GM19468 (cell line): Measurements from ENCODE around the gene UTP18.
"Not testable (repeated sequence)": the region's sequence is repeated elsewhere in the genome, so short reads cannot be mapped to it uniquely, and the experiment has no call there.

Source experiments
- ATAC-seq: cut with Tn5 transposase; IDR thresholded peaks from one replicate; pipeline ENCODE4 v1.9.1; 2021; ENCODE audit warnings: mild to moderate bottlenecking, moderate library complexity, moderate number of reproducible peaks; ENCODE audit not compliant: unreplicated experiment; ENCODE audit errors: extremely low read depth

The UTP18 gene

DNA sequence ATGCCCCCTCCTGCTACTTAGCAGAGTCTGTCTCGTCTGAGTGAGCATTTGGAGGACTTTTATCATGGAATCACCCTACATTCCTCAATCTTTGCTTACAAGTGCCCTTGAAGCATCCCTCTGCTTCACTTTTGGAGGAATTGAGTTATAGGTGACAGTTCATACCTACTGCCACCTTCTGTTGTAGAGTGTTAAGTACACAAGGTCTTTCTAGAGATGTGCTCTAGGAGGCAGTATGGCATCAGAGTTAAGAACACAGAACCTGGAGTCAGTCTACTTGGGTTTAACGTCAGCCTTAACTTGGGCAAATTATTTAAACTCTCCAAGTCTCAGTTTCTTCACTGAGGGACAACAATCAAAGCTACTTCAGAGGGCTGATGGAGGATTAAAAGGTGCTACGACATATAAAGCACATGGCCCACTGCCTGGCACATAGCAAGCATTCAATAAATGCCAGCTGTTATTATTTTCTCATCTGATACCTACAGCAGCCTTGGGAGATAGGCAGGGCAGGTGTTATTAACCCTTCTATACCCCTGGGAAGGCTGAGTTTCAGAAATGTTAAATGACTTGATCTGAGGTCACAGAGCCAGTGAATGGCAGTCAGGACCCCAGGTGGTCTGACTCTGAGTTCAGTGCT, 62.2 kb downstream of the UTP18 start:
- ATAC-seq, result no peak

DNA sequence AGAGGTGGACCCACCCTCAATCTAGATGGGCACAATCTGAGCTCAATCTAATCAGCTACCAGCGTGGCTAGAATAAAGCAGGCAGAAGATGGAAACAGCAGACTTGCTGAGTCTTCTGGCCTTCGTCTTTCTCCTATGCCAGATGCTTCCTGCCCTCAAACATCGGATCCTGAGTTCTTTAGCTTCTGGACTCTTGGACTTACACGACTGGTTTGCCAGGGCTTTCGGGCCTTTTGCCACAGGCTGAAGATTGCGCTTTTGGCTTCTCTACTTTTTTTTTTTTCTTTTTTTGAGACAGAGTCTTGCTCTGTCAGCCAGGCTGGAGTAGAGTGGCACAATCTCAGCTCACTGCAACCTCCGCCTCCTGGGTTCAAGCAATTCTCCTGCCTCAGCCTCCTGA, 65.1 kb downstream of the UTP18 start:
- no peak for ATAC-seq

- not testable (repeated sequence) for ATAC-seq
Measured at GRCh38 chr17:51330861-51331503, 70.6 kb downstream of the UTP18 start.

- ATAC-seq, result no peak
Measured at GRCh38 chr17:51335006-51335590, 74.8 kb downstream of the UTP18 start.

DNA sequence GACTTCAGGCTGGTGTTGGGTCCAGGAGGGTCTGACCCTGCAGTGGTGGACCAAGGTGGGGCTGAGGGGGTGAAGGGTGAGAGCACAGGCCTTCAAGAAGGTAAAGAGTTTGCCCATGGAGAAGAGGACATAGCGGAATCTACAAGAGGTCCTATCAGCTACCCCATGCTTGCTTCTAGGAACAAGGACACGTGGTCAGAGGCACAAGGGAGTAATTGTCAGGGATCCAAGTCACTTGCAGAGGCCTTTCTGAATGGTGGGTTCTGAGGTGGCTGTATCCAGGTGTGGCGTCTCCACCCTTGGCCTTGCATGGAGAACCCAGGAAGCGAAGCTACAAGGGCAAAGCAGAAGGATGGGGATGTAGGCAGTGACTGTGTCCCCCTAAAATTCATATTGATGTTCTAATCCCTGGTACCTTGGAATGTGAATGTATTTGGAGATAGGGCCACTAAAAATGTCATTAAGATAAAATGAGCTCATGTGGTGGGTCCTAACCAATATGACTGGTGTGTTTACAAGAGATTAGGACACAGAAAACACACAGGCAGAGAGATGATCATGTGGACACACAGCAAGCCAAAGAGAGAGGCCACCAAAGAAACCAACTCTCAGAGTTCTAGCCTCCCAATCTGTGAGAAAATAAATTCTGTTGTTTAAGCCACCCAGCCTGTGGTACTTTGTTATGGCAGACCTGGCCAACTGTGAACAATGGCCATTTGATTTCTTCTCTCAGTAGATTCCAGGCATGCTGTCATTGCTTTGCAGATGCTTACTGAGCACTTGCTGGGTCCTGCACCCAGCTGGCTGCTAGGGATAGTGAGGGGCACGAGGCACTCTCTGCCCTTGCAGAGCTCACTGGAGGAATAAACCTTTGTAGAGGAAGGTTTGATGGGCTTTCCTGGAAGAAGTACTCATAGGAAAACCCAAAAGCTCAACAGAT, 75.8 kb downstream of the UTP18 start:
- no peak for ATAC-seq

GRCh38 chr17:51341457-51341856, 81.1 kb downstream of the UTP18 start:
- ATAC-seq, result no peak

- ATAC-seq, result no peak
Measured at GRCh38 chr17:51342257-51342656, 81.9 kb downstream of the UTP18 start.

DNA sequence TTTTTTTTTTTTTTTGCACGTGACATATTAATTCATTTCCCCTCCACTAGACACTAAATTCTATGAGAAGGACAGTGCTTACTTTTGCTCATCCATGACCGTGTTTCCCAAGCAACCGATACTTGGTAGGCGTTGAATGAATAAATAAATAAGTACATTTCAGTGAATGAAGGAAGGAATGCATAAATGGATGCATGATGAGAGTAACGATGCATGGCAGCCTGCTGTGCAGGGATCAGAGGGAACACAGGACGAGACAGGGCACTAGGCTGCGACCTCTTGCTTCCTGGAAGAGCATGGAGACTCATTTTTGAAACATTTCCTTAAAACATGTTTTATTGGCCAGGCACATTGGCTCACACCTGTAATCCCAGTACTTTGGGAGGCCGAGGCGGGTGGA, 84.2 kb downstream of the UTP18 start:
- no peak for ATAC-seq

GRCh38 chr17:51346218-51346982, 86.1 kb downstream of the UTP18 start:
- ATAC-seq, result no peak
